ENCODE measurements around the gene ECI1.

DNA sequence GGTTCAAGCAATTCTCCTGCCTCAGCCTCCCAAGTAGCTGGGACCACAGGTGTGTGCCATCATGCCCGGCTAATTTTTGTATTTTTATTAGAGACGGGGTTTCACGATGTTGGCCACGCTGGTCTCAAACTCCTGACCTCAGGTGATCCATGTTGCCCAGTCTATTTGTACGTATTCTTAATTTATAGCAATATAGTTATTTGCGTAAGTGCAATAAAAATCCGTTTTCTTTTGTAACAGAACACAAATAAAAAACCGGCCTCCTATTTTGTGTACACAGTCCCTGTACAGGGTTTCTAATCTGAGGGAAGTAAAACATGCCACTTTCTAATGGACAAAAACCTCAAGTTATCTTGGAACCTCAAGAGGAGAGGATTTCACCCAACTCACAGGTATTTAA lies 8.9 kb upstream of the ECI1 start:
- TF ChIP-seq CTCF (IDR thresholded peaks at IDR 0.05; ENCODE audit: low read length) (no peak), EZH2phosphoT487 (IDR thresholded peaks at IDR 0.05; ENCODE audit: low read length) (no peak)
